WI38 (cell line): ENCODE measurements around the gene FOXN1.

Experiments used
- H3K4me3 ChIP-seq: 2 replicates; pipeline ENCODE4 v1.5.1; 2011; ENCODE audit warnings: low read depth, mild to moderate bottlenecking, control low read depth, low read length
- TF ChIP-seq, protein P1 (sequence below): IDR thresholded peaks from 2 replicates; pipeline ENCODE4 v1.5.1; 2012; ENCODE audit warnings: low read depth, mild to moderate bottlenecking, control low read depth, low read length

The FOXN1 gene

DNA sequence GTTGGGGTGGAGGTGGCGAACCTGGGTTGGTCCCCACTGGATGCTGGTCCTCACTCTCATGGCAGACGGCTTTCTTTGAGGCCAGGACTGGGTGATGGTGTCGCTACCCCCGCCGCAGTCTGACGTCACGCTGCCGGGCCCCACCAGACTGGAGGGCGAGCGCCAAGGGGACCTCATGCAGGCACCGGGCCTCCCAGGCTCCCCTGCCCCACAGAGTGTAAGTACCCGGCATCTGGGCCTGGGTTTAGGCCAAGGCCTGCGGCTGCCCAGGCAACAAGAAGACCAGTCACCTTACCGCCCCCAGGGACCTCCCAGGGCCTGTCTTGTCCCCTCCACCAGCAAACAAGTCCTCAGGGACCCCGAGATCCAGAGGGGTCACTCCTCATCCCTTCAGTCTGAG, 17.7 kb downstream of the FOXN1 start:
- H3K4me3 ChIP-seq, result no peak overlapping the region
- TF ChIP-seq, protein P1, sequence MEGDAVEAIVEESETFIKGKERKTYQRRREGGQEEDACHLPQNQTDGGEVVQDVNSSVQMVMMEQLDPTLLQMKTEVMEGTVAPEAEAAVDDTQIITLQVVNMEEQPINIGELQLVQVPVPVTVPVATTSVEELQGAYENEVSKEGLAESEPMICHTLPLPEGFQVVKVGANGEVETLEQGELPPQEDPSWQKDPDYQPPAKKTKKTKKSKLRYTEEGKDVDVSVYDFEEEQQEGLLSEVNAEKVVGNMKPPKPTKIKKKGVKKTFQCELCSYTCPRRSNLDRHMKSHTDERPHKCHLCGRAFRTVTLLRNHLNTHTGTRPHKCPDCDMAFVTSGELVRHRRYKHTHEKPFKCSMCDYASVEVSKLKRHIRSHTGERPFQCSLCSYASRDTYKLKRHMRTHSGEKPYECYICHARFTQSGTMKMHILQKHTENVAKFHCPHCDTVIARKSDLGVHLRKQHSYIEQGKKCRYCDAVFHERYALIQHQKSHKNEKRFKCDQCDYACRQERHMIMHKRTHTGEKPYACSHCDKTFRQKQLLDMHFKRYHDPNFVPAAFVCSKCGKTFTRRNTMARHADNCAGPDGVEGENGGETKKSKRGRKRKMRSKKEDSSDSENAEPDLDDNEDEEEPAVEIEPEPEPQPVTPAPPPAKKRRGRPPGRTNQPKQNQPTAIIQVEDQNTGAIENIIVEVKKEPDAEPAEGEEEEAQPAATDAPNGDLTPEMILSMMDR, result no peak

DNA sequence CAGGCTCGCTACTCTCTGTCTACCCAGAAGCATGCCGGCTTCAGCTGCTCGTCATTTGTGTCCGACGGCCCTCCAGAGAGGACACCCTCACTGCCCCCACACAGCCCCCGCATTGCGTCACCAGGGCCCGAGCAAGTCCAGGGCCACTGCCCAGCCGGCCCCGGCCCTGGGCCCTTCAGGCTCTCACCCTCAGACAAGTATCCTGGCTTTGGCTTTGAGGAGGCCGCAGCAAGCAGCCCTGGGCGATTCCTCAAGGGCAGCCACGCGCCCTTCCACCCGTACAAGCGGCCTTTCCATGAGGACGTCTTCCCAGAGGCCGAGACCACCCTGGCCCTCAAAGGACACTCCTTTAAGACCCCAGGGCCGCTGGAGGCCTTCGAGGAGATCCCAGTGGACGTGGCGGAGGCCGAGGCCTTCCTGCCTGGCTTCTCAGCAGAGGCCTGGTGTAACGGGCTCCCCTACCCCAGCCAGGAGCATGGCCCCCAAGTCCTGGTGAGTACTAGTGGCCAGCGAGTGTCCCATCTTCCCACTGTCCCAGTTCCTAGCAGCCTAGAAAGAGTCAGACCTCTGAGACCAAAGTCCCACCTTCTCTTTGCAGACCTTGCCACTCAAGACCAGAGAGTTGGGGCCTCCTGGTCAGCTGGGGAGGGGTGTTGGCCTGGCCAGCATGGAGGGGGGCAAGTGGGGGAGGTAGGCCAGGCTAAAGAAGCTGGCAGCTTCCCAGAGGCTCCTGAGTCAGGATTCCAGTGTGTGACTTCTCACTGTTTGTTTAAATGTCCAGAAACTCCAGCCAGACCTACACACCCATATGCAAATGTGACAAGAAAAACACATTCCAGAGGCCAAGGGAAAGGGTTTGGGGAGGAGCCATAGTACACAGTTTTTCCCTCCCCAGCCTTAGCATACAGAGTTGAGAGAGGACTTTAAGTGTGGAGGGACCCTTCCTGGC, 18.6 kb downstream of the FOXN1 start:
- TF ChIP-seq, protein P1, result no peak
- H3K4me3 ChIP-seq, result no peak overlapping the region

DNA sequence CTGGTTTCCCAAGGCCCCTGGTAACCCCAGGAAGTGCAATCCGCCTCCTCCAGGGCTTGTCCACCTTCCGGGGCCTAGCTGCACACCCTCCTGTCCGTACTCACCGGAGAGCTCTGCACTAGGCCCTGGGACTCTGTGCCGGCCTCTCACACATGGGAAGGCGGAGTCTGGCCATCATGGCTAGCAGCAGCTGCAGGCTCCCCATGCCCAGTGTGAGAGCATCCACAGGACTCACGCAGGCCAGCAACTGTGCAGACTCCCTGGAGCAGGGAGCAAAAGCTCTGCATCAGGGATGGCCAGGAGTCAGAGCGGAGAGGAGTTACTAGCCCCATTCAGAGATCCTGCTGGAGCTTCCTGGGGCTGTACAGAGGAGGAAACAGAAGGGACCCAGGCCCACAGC, 20.2 kb downstream of the FOXN1 start:
- TF ChIP-seq, protein P1, result no peak
- no peak overlapping the region for H3K4me3 ChIP-seq

DNA sequence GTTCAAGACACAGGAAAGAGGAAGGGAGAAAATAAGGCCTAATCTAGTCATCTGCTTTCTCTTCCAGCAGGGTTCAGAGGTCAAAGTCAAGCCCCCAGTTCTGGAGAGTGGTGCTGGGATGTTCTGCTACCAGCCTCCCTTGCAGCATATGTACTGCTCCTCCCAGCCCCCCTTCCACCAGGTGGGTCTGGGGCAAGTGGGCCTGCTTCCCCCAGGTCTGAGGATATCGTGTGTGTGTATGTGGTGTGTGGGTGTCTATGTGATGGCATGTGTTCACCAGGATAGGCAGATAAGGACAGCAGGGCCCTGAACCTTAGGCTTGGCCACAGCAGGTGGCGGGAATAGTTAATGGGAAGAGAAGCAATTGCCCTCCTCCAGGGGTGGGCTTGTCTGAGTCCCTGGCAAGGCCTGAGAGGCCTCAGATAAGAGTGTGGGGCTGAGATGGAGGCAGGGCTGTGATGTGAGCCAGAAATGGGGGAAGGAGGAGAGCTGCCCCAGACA, 21.1 kb downstream of the FOXN1 start:
- TF ChIP-seq, protein P1, result no peak
- no peak overlapping the region for H3K4me3 ChIP-seq

DNA sequence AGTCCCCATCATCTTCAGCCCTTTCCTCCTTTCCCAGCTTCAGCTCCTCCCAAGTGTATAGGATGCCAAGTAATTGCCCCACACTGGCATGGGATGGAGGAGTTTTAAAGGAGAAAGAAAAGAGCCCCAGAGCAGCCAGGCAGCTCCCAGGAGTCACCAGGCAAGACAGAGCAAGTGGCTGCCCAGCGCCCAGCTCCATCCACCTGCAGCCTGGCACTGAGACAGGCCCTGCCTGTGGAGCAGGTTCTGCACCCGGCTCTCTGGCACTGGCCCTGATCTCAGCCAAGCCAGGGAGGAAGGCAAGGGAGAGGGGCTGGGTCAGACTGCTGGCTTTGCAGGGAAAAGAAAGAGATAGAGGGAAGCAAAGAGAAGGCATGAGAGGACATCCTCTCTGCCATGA, 21.7 kb downstream of the FOXN1 start:
- no peak overlapping the region for H3K4me3 ChIP-seq
- TF ChIP-seq, protein P1, result no peak

DNA sequence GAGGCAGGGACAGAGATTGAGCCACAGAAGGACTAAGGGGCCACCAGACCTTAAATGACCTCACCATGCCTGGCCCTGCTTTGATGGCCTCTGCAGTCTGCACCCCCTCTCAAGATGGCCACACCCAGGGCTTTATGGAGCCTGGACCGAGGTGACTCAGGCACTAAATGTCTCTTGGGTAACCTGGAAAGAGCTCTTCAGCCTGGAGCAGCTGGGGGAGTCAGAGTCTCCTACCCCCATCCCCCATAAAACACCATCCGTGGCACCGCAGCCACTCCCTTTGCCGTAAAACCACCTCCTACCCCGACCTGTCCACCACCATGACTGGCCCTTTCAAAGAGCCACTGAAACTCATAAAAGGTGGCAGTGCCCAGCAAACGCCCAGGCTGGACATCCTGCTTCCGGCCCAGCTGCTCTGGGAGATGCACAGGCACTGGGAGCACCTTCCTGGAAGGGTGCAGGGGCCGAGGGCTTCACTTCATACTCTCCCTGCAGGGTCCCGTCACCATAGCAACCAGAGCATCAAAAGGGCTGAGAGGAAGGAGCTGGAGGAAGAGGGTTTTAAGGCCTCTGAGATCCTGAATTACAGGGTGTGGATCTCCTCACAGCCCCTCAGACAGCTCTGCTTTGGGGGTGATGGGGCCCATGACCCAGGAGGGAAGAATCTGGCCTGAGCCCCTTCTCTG, 22.3 kb downstream of the FOXN1 start:
- H3K4me3 ChIP-seq, result no peak overlapping the region
- TF ChIP-seq, protein P1, result no peak

DNA sequence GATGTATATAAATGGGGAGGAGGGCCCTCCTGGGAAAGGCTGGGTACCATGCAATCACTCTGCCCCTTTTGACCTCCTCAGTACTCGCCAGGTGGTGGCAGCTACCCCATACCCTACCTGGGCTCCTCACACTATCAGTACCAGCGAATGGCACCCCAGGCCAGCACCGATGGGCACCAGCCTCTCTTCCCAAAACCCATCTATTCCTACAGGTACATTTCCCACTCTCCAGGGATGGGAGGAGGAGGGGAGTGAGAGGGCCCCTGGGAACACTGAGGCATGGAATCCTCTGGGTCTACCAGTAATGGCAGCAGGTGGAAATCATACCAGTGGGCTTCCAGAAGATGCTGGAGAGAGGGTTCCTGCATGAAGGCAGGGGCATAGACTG, 22.9 kb downstream of the FOXN1 start:
- TF ChIP-seq, protein P1, result no peak

More for the DNA sequence above, 22.9 kb downstream of the FOXN1 start:
- H3K4me3 ChIP-seq, result no peak overlapping the region
